ENCODE data around the gene SPOCD1.
"Not testable (repeated sequence)": the region's sequence is repeated elsewhere in the genome, so short reads cannot be mapped to it uniquely, and the experiment has no call there.

DNA sequence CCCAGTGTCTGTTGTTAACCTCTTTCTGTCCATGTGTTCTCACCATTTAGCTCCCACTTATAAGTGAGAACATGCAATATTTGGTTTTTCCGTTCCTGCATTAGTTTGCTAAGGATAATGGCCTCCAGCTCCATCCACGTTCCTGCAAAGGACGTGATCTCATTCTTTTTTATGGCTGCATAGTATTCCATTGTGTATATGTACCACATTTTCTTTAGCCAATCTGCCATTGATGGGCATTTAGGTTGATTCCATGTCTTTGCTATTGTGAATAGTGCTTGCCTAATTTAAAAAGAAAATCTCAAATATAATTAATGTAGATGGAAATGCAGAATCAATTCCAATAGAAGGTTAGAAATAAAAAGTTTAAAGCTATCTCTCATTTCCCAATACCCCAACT, 679 bp upstream of the SPOCD1 start:
- TF ChIP-seq CTCF (IDR thresholded peaks at IDR 0.05; ENCODE audit: insufficient read depth, low read depth, low read length); EZH2 (IDR thresholded peaks at IDR 0.05; ENCODE audit: insufficient read depth, low read length): not testable (repeated sequence)
